Esophagus squamous epithelium (tissue), 5 donors: ENCODE measurements around the gene PRPF40B. TPM values are rescaled to one million over a fixed set of nuclear protein-coding genes. Genes with fewer than 3 reads are reported as not detected.

Source experiments
- DNase-seq: peaks from one replicate; lab custom pipeline; 2025; lab: John Stamatoyannopoulos, UW
- H3K27ac ChIP-seq, 4 donors: fragments of 200-600 bp; sonication (generic); one replicate each; pipeline ENCODE4 v1.5.1; 2016 to 2019; ENCODE audit warnings: mild to moderate bottlenecking in 1 of 4
- H3K27me3 ChIP-seq, 4 donors: fragments of 200-600 bp; sonication (generic); 1 replicate in 3 of 4; 2 replicates in 1 of 4; pipeline versions ENCODE4 v1.5.1 to v1.6.0; 2017 to 2021; ENCODE audit warnings: antibody characterized with exemption in 1 of 4
- H3K36me3 ChIP-seq, 3 donors: fragments of 200-600 bp; sonication (generic); one replicate each; pipeline ENCODE4 v1.5.1; 2016 to 2019
- H3K4me1 ChIP-seq, 3 donors: fragments of 200-600 bp; sonication (generic); one replicate each; pipeline ENCODE4 v1.5.1; 2017 to 2019
- H3K4me3 ChIP-seq, 4 donors: fragments of 200-600 bp; sonication (generic); 1 replicate in 3 of 4; 2 replicates in 1 of 4; pipeline ENCODE4 v1.5.1; 2016 to 2019; ENCODE audit warnings: mild to moderate bottlenecking in 2 of 4, moderate library complexity in 1 of 4
- H3K9me3 ChIP-seq, 3 donors: fragments of 200-600 bp; sonication (generic); one replicate each; pipeline ENCODE4 v1.5.1; 2016 to 2019
- POLR2A ChIP-seq, 4 donors: fragments of 450-650 bp; IDR thresholded peaks; one replicate each; pipeline ENCODE4 v1.6.1; 2017; ENCODE audit warnings: antibody characterized with exemption in 4 of 4, mild to moderate bottlenecking in 4 of 4, moderate library complexity in 3 of 4
- WGBS, 2 donors: methylation state at CpG; one replicate each; pipeline ENCODE4 v1.1.5; 2018; 5-methylcytosine and 5-hydroxymethylcytosine counted together
- intact Hi-C: fragments of 100-400 bp; cut with DNase I; formaldehyde crosslinking; loops from one replicate; pipeline ENCODE4 v1.15.0; 2022
- total RNA-seq, 4 donors: library from RNA; depleted of rRNA; stranded (reverse); fragments of >200 nt; gene quantifications; one replicate each; pipeline ENCODE4 v1.1.0, GENCODE V29; 2016
- TF ChIP-seq, protein P1 (sequence below), 6 experiments: fragments of 450-650 bp in 4 of 6; fragments of 200-600 bp in 2 of 6; sonication (generic) in 2 of 6; IDR thresholded peaks; one replicate each; pipeline ENCODE4 v1.5.1; 2016 to 2019; ENCODE audit warnings: antibody characterized with exemption in 6 of 6, mild to moderate bottlenecking in 4 of 6, moderate library complexity in 4 of 6
- donor health status: DM: yes; HTN: yes; CAD: no.

The PRPF40B gene
- total RNA-seq, 4 donors from 2014 or later, result 5.2 to 14.5 (median 10.2) TPM

DNA sequence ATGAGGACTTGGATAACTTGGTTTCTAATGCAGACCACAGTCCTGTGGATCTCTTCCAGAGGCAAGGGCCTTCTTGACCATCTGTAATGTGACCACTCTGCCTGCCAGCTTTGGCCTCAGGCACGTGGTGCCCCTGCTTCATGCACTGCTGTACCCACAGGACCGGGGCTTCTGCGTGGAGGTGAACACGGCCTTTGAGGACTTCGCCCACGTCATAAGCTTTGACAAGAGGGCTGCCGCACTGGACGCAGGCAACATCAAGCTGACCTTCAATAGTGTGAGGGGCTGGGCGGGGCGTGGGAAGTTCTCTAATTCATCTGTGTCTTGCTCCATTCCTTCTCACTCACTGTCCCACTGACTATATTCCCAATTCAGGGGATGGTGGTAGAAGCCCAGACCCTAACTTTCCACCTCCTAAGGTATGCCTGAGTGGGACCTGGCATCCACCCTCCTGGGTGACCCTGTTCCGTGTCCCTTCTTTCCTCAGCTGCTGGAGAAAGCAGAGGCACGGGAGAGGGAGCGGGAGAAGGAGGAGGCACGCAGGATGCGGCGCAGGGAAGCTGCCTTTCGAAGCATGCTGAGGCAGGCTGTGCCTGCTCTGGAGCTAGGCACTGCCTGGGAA is 18.5 kb downstream of the PRPF40B start:
- intact Hi-C loops, result no loop called here
- H3K27ac ChIP-seq, result peak overlapping the region; percentile 46 to 83 (median 80)
- 72 to 83% methylated on average over 6 to 11 of the region's 17 CpGs for WGBS, 2 donors

DNA sequence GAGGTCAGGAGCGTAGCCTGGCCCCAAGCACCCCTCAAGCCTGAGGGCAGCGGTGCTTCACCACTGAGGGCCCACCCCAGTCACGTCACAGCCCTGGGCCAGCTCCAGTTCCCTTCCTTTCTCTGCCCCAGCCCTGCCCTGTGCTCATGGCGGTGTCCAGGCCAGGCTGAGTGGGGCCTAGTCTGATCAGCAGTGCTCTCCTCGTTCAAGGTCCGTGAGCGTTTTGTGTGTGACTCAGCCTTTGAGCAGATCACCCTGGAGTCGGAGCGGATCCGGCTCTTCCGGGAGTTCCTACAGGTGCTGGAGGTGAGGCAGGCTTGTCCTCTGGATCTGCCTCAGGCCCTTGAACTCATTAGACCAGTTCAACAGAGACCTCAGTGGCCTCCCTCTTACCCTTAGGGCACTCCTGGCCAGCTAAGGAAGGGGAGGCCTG is 19.0 kb downstream of the PRPF40B start:
- H3K4me3 ChIP-seq, result no peak overlapping the region
- H3K27me3 ChIP-seq, result no peaks in the 10 kb centered on the region
- H3K9me3 ChIP-seq, result no peaks in the 10 kb centered on the region
- no peak for TF ChIP-seq POLR2A (IDR thresholded peaks at IDR 0.05)
- TF ChIP-seq, protein P1, sequence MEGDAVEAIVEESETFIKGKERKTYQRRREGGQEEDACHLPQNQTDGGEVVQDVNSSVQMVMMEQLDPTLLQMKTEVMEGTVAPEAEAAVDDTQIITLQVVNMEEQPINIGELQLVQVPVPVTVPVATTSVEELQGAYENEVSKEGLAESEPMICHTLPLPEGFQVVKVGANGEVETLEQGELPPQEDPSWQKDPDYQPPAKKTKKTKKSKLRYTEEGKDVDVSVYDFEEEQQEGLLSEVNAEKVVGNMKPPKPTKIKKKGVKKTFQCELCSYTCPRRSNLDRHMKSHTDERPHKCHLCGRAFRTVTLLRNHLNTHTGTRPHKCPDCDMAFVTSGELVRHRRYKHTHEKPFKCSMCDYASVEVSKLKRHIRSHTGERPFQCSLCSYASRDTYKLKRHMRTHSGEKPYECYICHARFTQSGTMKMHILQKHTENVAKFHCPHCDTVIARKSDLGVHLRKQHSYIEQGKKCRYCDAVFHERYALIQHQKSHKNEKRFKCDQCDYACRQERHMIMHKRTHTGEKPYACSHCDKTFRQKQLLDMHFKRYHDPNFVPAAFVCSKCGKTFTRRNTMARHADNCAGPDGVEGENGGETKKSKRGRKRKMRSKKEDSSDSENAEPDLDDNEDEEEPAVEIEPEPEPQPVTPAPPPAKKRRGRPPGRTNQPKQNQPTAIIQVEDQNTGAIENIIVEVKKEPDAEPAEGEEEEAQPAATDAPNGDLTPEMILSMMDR (IDR thresholded peaks at IDR 0.05), result no peak
- intact Hi-C loops, result no loop called here
- DNase-seq, result no peak
- peaks cover 0 to 84% (median 0%) of the 10 kb centered on the region in 3 donors for H3K36me3 ChIP-seq
- peak overlapping the region; percentile 46 to 83 (median 80) for H3K27ac ChIP-seq
- H3K4me1 ChIP-seq, result peaks cover 0 to 64% (median 28%) of the 10 kb centered on the region in 3 donors
- 52% methylated on average over 7 of the region's 11 CpGs; no CpG with 5 or more reads in 1 of the 2 donors for WGBS, 2 donors

More for the DNA sequence above, 18.5 kb downstream of the PRPF40B start:
- peaks cover 0 to 64% (median 33%) of the 10 kb centered on the region in 3 donors for H3K4me1 ChIP-seq
- TF ChIP-seq, protein P1 (IDR thresholded peaks at IDR 0.05), result no peak
- no peak for TF ChIP-seq POLR2A (IDR thresholded peaks at IDR 0.05)
- H3K36me3 ChIP-seq, result peaks cover 0 to 82% (median 0%) of the 10 kb centered on the region in 3 donors
- no peaks in the 10 kb centered on the region for H3K27me3 ChIP-seq
- H3K4me3 ChIP-seq, result no peak overlapping the region
- no peaks in the 10 kb centered on the region for H3K9me3 ChIP-seq
- no peak for DNase-seq

DNA sequence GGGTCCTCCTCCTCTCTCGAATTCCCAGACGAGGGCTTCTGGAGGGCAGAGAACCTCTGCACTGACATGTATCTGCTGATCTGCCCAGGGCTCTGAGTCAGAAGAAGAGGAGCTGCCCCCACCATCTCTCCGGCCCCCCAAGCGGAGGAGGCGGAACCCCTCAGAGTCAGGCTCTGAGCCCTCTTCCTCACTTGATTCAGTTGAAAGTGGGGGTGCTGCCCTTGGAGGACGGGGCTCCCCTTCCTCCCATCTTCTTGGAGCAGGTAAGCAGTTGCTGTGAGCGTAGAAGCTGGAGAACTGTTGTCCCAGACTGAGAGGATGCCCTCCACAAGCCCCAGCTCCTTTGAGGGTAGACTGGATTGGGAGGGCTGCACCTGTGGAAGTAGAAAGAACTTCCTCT is 19.8 kb downstream of the PRPF40B start:
- TF ChIP-seq, protein P1 (IDR thresholded peaks at IDR 0.05), result no peak
- no peak for TF ChIP-seq POLR2A (IDR thresholded peaks at IDR 0.05)
- H3K4me1 ChIP-seq, result peaks cover 0 to 67% (median 31%) of the 10 kb centered on the region in 3 donors
- peaks cover 0 to 81% (median 0%) of the 10 kb centered on the region in 3 donors for H3K36me3 ChIP-seq
- H3K4me3 ChIP-seq, result no peak overlapping the region
- intact Hi-C loops, result no loop called here
- WGBS, 2 donors, result 60 to 88% methylated on average over 1 to 2 of the region's 7 CpGs
- peak overlapping the region; percentile 8 to 83 (median 80) for H3K27ac ChIP-seq
- no peaks in the 10 kb centered on the region for H3K27me3 ChIP-seq
- no peak for DNase-seq
- no peaks in the 10 kb centered on the region for H3K9me3 ChIP-seq

DNA sequence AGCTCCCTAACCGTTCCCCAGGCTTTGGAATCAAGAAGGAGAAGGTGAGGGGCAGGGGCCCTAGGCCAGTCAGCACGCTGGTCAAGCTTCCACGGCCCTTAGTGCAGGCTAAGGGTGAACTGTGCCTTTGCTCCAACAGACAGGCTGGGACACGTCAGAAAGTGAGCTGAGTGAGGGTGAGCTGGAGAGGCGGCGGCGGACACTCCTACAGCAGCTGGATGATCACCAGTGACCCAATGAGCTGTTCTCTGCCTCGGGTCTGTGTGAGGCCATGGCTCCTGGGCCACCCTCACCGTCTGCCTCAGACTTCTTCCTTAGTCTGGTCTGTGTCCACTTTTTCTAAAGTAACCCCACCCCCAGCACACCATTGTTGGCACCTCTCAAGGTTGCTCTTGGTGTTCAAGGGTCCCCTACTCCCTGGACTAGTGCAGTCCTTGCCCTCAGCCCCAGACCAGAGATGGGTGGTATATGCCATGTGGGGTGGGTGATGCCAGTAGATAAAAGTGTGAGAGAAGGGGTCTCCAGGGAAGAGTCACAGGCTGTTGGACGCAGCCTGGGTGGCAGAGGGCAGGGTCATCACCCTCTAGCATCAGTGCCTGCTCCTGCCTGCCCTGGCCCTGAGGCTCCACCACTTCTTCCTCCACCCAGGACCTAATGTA is 20.7 kb downstream of the PRPF40B start:
- Histone ChIP-seq H3K9me3 (no peaks in the 10 kb centered on the region), H3K4me1 (peaks cover 0 to 76% (median 33%) of the 10 kb centered on the region in 3 donors), H3K27ac (peak overlapping the region; percentile 30 to 81 (median 48)), H3K4me3 (no peak overlapping the region), H3K36me3 (peaks cover 0 to 83% (median 0%) of the 10 kb centered on the region in 3 donors), H3K27me3 (no peaks in the 10 kb centered on the region)
- DNase-seq, result no peak
- intact Hi-C loops, result no loop called here
- no peak for TF ChIP-seq POLR2A (IDR thresholded peaks at IDR 0.05)
- TF ChIP-seq, protein P1 (IDR thresholded peaks at IDR 0.05), result no peak
- WGBS, 2 donors, result 39 to 66% methylated on average over 9 to 10 of the region's 10 CpGs

DNA sequence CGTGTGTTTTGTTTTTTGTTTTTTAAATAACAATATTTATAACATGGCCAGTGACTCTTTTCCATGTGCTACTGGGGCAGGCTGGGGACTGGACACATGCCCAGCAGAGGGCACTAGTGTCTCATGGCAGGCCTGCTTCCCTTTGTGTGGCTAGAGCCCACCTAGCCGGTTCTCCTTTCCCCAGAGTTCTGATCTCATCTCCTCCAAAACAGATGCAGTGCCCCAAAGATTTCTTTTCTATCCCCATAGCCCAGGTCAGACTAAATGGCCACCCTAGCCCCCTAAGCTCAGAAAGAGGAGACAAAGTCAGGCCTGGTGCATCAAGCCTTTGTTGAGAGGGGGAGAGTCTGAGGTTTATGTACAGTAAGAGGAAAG is 21.2 kb downstream of the PRPF40B start:
- WGBS, 2 donors, result 0% methylated on average over 2 of the region's 2 CpGs
- H3K9me3 ChIP-seq, result no peaks in the 10 kb centered on the region
- peaks cover 0 to 83% (median 0%) of the 10 kb centered on the region in 3 donors for H3K36me3 ChIP-seq
- DNase-seq, result no peak
- intact Hi-C loops, result no loop called here
- TF ChIP-seq POLR2A (IDR thresholded peaks at IDR 0.05), result no peak
- TF ChIP-seq, protein P1 (IDR thresholded peaks at IDR 0.05), result peak; percentile 81 to 95 (median 91)
- H3K4me1 ChIP-seq, result peaks cover 0 to 76% (median 33%) of the 10 kb centered on the region in 3 donors
- H3K27me3 ChIP-seq, result no peaks in the 10 kb centered on the region
- no peak overlapping the region for H3K4me3 ChIP-seq
- peak overlapping the region in 3 of 4 donors; percentile 36 to 81 (median 61) for H3K27ac ChIP-seq
